Adipocyte (in vitro differentiated cells): ENCODE measurements around the gene WDR90.

ENCODE experiments used
- DNase-seq: peaks from one replicate; pipeline ENCODE4 v3.0.0-alpha.2; 2015; ENCODE audit warnings: low read depth
- H3K27me3 ChIP-seq: replicated peaks from 2 replicates; pipeline ENCODE4 v1.7.0; 2013; ENCODE audit warnings: mild to moderate bottlenecking, low read length, moderate library complexity; ENCODE audit not compliant: control insufficient read depth, insufficient read depth
- H3K36me3 ChIP-seq: 2 replicates; pipeline ENCODE4 v1.7.0; 2013; ENCODE audit warnings: low read length, mild to moderate bottlenecking, moderate library complexity; ENCODE audit not compliant: control insufficient read depth, insufficient read depth, severe bottlenecking
- H3K4me1 ChIP-seq: 2 replicates; pipeline ENCODE4 v1.7.0; 2013; ENCODE audit warnings: mild to moderate bottlenecking, low read length, moderate library complexity; ENCODE audit not compliant: control insufficient read depth, insufficient read depth
- H3K4me3 ChIP-seq: 2 replicates; pipeline ENCODE4 v1.7.0; 2013; ENCODE audit warnings: mild to moderate bottlenecking, low read length, moderate library complexity
- H3K9ac ChIP-seq: 2 replicates; pipeline ENCODE4 v1.7.0; 2013; ENCODE audit warnings: mild to moderate bottlenecking, low read length, moderate library complexity
- H3K9me3 ChIP-seq: 2 replicates; pipeline ENCODE4 v1.7.0; 2013; ENCODE audit warnings: mild to moderate bottlenecking, low read length, moderate library complexity; ENCODE audit not compliant: control insufficient read depth

Gene WDR90

DNA sequence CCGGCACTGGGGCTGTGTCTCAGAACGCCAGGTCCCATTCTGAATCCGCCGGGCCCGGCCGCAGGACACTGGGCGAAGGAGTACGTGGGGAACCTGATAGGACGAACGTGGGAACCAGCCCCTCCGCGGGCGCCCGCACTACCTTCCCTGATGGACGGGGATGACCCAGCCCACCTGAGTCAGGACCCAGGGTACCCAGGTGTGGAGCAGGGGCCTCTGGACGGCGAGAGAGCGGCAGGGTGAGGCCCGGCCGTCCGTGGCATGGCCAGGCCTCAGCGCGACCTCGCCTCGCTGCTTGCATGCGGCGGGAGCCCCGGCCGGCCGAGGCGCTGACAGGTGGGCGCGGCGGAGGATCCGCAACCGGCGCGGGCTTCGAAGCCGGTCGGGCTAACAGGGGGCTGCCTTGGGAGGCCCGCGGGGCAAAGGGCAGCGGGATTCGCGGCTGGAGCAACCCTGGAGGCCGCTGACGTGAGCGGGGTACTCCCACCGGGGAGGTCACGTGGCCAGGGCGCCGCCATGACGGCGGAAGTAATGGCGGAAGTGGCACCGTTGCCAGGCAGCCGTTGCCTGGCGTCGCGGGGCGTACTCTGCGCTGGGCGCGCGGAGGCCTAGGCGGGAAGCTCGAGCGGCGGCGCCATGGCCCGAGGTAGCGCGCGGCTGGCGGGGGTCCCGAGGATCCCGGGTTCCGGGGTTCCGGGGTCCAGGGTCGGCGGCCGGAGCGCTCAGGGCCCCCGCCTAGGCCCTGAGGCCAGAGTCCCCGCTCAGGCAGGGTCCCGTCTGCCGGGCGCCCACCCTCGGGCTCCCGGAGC is at the start of gene WDR90:
TSS of gene WDR90 (plus strand) at position 585 of the 809 bp plus-strand sequence. CDS start at position 637, 52 bp downstream.
- Histone ChIP-seq H3K4me1 (peaks cover 37% of the 10 kb centered on the region), H3K27me3 (no peaks in the 10 kb centered on the region), H3K9me3 (no peaks in the 10 kb centered on the region), H3K36me3 (no peaks in the 10 kb centered on the region), H3K9ac (peak within 1 kb of the TSS; percentile 84), H3K4me3 (peak within 1 kb of the TSS; percentile 76)
- peak; percentile 97 for DNase-seq

DNA sequence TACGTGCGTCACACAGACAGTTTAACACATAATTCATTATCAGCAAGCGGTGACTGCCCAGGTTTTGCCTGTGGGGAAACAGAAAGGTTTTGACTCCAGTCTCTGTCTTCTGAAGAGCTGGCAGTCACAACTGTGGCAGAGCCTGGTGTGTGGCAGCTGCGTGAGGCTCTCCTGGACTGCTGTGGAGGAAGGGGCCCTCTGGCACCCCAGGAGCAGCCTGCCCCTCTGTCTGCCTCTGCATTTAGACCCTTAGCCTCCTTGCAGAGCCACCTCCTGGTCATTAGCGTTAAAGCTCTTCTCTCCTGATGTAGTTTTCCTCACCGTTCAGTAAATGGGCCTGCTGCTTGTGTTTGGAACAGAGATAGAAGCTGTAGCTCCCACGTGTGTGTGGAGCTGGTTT is 48.4 kb upstream of the WDR90 start:
- Histone ChIP-seq H3K4me3 (no peak overlapping the region), H3K4me1 (no peaks in the 10 kb centered on the region), H3K9ac (no peak overlapping the region), H3K27me3 (no peaks in the 10 kb centered on the region), H3K36me3 (peaks cover 12% of the 10 kb centered on the region), H3K9me3 (no peaks in the 10 kb centered on the region)
- peak; percentile 16 for DNase-seq

DNA sequence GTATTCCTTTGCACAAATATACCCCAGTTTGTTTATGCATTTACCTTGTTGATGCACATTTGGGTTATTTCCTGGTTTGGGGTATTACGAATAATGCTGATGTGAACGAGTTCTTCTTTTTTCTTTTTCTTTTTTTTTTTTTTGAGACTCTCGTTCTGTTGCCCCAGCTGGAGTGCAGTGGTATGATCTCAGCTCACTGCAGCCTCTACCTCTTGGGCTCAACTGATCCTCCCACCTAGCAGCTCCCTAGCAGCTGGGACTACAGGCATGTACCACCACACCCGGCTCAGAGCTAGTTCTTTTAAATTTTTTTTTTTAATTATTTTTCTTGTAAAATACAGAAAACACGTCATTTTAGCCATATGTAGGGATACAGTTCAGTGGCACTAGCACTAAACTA is 45.2 kb upstream of the WDR90 start:
- H3K9me3 ChIP-seq, result no peaks in the 10 kb centered on the region
- H3K36me3 ChIP-seq, result peaks cover 6% of the 10 kb centered on the region
- DNase-seq, result no peak
- H3K27me3 ChIP-seq, result no peaks in the 10 kb centered on the region
- no peak overlapping the region for H3K4me3 ChIP-seq
- H3K9ac ChIP-seq, result no peak overlapping the region
- no peaks in the 10 kb centered on the region for H3K4me1 ChIP-seq

DNA sequence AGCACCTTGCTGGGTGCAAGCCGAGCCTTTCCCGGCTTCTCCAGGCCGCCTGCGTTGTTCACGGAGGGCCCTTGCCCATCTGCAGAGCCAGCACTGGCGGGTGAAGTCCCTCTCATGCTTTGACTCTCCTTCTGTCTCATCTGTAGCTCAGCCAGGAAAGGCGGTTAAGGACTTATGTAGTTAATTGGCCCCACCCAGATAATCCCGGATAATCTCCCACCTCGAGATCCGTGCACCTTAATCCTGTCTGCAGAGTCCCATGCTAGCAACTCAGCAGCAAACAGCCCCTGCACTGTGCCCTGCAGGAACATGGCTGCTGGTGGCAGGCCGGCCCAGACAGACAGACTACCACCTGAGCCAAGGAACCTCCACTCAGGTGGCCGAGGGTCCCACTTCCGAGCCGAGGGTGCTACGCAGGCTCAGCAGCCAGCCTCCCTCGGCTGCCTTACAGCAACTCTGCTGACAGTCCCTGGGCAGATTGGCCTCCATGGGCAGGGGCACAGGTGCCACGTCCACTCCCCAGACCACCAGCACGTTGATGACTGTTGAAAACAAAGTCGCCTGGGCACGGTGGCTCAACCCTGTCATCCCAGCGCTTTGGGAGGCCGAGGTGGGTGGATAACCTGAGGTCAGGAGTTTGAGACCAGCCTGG is 42.4 kb upstream of the WDR90 start:
- Histone ChIP-seq H3K36me3 (no peaks in the 10 kb centered on the region), H3K9me3 (no peaks in the 10 kb centered on the region), H3K27me3 (no peaks in the 10 kb centered on the region), H3K4me1 (no peaks in the 10 kb centered on the region), H3K9ac (no peak overlapping the region), H3K4me3 (no peak overlapping the region)
- no peak for DNase-seq

DNA sequence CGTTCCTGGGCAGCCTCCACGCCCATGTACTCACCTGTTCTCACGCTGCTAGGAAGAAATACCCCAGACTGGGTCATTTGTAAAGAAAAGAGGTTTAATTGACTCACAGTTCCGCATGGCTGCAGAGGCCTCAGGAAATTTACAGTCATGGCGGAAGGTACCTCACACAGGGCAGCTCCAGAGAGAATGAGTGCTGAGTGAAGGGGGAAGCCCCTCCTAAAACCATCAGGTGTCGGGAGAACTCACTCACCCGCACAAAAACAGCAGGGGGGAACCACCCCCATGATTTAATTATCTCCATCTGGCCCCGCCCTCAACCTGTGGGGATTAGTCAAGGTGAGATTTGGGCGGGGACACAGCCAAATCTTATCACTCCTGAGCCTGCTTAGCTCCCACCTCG is 41.1 kb upstream of the WDR90 start:
- no peaks in the 10 kb centered on the region for H3K27me3 ChIP-seq
- no peaks in the 10 kb centered on the region for H3K4me1 ChIP-seq
- no peak overlapping the region for H3K9ac ChIP-seq
- H3K4me3 ChIP-seq, result no peak overlapping the region
- DNase-seq, result no peak
- H3K9me3 ChIP-seq, result no peaks in the 10 kb centered on the region
- H3K36me3 ChIP-seq, result no peaks in the 10 kb centered on the region

DNA sequence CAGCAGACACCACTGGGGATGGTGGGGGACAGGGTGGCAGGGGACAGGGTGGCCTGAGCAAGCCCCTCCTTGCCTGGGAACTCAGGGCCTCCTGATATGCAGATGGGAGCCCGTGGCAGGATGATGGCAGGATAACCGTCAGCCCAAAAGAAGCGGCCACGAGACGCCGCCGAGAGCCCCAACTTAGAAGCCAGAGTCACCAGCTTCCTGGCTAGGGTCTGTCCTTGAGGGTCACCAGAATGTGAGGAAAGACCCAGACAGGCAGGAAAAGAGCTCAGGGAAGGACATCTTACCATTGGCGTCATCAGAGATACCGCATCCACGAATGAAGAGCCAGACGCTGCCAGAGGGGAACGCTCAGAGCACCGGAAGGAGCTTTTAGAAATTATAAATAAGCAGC is 39.8 kb upstream of the WDR90 start:
- H3K9ac ChIP-seq, result no peak overlapping the region
- H3K4me1 ChIP-seq, result no peaks in the 10 kb centered on the region
- DNase-seq, result no peak
- H3K36me3 ChIP-seq, result no peaks in the 10 kb centered on the region
- no peak overlapping the region for H3K4me3 ChIP-seq
- no peaks in the 10 kb centered on the region for H3K27me3 ChIP-seq
- H3K9me3 ChIP-seq, result no peaks in the 10 kb centered on the region

DNA sequence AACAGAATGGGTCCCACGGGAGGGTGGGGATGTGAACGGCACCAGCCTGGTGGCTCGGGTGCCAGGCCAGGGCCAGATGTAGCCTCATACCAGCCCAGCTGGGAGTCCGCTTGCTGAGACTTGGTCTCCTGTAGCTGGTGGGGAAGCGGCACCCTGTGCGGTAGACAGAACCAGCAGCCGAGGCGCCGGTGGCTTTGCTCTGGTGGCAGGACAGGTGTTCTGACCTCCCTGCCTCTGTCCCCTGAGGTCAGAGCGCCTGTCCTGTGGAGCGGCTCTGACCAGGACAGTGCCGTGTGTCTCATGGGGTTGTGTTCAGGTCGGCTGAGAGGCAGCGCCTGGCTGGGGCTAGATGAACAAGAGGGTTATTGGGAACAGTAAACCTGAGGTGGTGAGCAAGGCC is 39.2 kb upstream of the WDR90 start:
- H3K4me3 ChIP-seq, result no peak overlapping the region
- no peaks in the 10 kb centered on the region for H3K27me3 ChIP-seq
- no peaks in the 10 kb centered on the region for H3K9me3 ChIP-seq
- no peak overlapping the region for H3K9ac ChIP-seq
- DNase-seq, result no peak
- H3K4me1 ChIP-seq, result no peaks in the 10 kb centered on the region
- H3K36me3 ChIP-seq, result no peaks in the 10 kb centered on the region

DNA sequence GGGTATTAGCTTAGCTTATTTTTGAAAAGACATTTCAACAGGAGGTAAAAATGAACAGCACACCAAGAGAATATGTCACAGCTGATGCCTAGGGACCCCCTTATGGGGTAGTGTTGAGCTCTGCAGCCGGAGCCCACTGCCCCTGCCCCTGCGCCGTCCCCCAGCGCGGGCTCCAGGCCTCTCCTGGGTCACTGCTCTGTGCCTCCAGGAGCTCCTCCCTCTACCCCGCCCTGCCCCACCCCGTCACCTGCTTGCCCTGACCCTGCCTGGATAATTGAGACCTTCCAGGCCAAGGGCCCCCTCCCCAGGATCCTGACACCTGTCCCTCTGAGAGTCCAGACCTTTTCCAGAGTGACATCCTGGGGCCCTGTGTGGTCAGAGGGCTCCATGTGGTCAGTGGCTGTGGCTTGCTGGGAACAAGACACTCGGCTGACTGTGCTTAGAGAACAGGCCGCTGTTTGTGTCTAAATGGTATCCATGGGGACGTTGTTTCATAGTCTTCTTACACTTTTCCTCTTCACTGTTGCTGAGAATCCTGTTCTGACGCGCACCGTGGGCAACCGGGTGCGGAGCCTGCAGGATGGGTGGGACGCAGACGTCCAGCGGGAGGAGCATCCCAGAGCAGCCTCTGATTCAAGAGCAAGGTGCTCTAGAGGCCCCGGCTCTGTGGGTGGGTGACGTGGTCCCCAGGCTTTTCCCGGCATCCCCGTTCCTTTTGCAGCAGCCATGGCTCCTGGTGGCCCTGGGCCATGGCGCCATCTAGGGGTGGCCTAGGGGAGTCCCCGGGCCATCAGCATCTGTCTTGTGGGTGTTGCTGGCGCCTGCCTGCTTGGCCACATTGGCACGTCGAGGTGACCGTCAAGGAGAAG is 38.4 kb upstream of the WDR90 start:
- Histone ChIP-seq H3K9ac (no peak overlapping the region), H3K36me3 (no peaks in the 10 kb centered on the region), H3K4me1 (no peaks in the 10 kb centered on the region), H3K9me3 (no peaks in the 10 kb centered on the region), H3K27me3 (no peaks in the 10 kb centered on the region), H3K4me3 (no peak overlapping the region)
- DNase-seq, result peak; percentile 50

DNA sequence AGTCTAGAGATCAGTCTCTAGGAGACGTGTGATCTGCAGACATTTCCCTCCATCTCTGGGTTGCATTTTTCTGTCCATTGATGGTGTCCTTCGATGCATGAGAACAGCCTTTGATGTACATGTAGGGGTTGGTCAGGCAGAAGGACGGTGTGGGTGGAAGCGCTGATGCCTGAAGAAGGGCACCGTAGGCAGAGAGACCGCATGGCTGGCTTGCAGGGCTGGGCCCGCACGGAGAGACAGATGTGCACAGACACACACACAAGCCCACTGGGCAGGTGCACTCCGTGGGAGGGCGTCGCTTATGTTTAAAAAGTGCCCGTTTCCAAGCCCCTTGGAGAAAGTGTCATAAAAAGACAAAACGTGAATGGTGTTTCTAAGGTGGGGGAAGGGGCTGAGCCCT is 34.0 kb upstream of the WDR90 start:
- DNase-seq, result no peak
- no peaks in the 10 kb centered on the region for H3K36me3 ChIP-seq
- no peaks in the 10 kb centered on the region for H3K4me1 ChIP-seq
- H3K9ac ChIP-seq, result no peak overlapping the region
- no peaks in the 10 kb centered on the region for H3K27me3 ChIP-seq
- no peak overlapping the region for H3K4me3 ChIP-seq
- no peaks in the 10 kb centered on the region for H3K9me3 ChIP-seq

DNA sequence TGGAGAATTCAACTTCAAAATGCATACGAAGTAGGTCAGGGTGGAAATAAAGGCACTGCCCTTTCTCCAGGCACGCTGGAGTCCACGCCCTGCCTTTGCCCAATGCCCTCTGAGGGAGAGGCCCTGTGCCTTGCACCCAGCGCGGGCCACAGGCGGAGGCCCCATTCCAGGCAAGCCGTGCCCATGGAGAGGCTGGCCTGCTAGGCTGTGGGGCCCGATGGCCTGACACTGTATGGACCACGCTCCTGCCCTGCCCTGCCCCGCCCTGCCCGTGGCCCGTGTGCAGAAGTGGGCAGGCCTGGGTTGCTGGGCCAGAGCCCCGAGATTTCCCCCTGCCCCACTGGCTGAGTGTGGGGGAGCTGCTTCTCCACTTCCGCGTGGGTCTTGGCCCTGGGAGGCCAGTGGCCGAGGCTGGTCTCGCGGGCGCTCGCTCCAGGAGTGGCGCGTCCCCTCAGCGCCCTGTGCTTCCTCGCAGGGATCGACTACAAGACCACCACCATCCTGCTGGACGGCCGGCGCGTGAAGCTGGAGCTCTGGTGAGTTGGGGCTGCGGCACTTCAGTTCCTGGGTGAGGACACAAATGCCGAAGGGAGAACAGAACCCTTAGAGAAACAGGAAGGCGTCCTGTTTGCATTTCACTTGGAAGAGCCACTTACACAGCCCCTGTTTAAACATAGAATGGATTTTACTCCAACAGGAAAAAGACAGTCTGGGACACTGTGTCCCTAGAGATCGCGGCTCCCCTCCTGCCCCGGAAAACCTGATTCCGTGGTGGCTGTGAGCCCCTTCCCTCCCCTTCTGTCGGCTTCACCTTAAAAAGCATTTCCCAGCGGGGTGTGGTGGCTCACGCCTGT is 32.2 kb upstream of the WDR90 start:
- H3K27me3 ChIP-seq, result no peaks in the 10 kb centered on the region
- DNase-seq, result no peak
- no peaks in the 10 kb centered on the region for H3K9me3 ChIP-seq
- peaks cover 5% of the 10 kb centered on the region for H3K4me1 ChIP-seq
- no peaks in the 10 kb centered on the region for H3K36me3 ChIP-seq
- no peak overlapping the region for H3K9ac ChIP-seq
- no peak overlapping the region for H3K4me3 ChIP-seq
